AG09319 (cell line): Measurements from ENCODE around the gene ENOX1.
A peak's percentile ranks its signal among the peaks of the same experiment; 100 is the strongest.

Experiments
- DNase-seq: peaks from one replicate; pipeline ENCODE4 v3.0.0-alpha.2; 2010; ENCODE audit warnings: low read depth; ENCODE audit errors: extremely low read depth
- CTCF ChIP-seq: IDR thresholded peaks from 2 replicates; pipeline ENCODE4 v1.5.1; 2011; ENCODE audit warnings: low read depth, mild to moderate bottlenecking, inconsistent platforms, low read length, moderate library complexity

The ENOX1 gene

GRCh38 chr13:43251961-43252360, 534.8 kb downstream of the ENOX1 start:
- no peak for TF ChIP-seq CTCF
- no peak for DNase-seq

GRCh38 chr13:43246382-43246781, 540.4 kb downstream of the ENOX1 start:
- TF ChIP-seq CTCF, result no peak
- no peak for DNase-seq

- no peak for TF ChIP-seq CTCF
- DNase-seq, result peak; percentile 38
Measured at GRCh38 chr13:43245374-43245964, 541.3 kb downstream of the ENOX1 start.

- TF ChIP-seq CTCF, result no peak
- DNase-seq, result no peak
Measured at GRCh38 chr13:43244481-43244880, 542.3 kb downstream of the ENOX1 start.

- TF ChIP-seq CTCF, result no peak
- no peak for DNase-seq
Measured at GRCh38 chr13:43243711-43244110, 543.1 kb downstream of the ENOX1 start.

GRCh38 chr13:43242040-43242439, 544.7 kb downstream of the ENOX1 start:
- no peak for DNase-seq
- TF ChIP-seq CTCF, result no peak

GRCh38 chr13:43240278-43240677, 546.5 kb downstream of the ENOX1 start:
- TF ChIP-seq CTCF, result no peak
- DNase-seq, result no peak
